ENCODE results near the gene CLRN3. TPM values are rescaled to one million over a fixed set of nuclear protein-coding genes. Genes with fewer than 3 reads are reported as not detected.
A peak's percentile ranks its signal among the peaks of the same experiment; 100 is the strongest.

Gene CLRN3
- total RNA-seq, 2 donors from 2014 or later = 0.26 TPM; not detected in 1

GRCh38 chr10:127928021-127928806 lies 35.5 kb upstream of the CLRN3 start:
- TF ChIP-seq POLR2A (IDR thresholded peaks at IDR 0.05) (no peak), CTCF (IDR thresholded peaks at IDR 0.05) (no peak)
- no peaks in the 10 kb centered on the region for H3K4me1 ChIP-seq
- WGBS, 2 donors = 46 to 48% methylated on average over 10 of the region's 10 CpGs
- H3K27ac ChIP-seq = no peak overlapping the region
- H3K4me3 ChIP-seq = no peak overlapping the region
- no peaks in the 10 kb centered on the region for H3K27me3 ChIP-seq
- DNase-seq = no peak
- no peak for ATAC-seq
- intact Hi-C loops (cut with DNase I) = no loop called here
- H3K9me3 ChIP-seq = no peaks in the 10 kb centered on the region
- no peaks in the 10 kb centered on the region for H3K36me3 ChIP-seq (replicated peaks in 1 of 2; ENCODE audit: insufficient read depth in 1 of 2, low read depth in 2 of 2)

GRCh38 chr10:127926455-127926854 lies 33.7 kb upstream of the CLRN3 start:
- Histone ChIP-seq H3K27ac (no peak overlapping the region), H3K36me3 (replicated peaks in 1 of 2; ENCODE audit: insufficient read depth in 1 of 2, low read depth in 2 of 2) (no peaks in the 10 kb centered on the region), H3K4me1 (peaks cover 6% of the 10 kb centered on the region), H3K27me3 (no peaks in the 10 kb centered on the region), H3K4me3 (no peak overlapping the region), H3K9me3 (no peaks in the 10 kb centered on the region)
- intact Hi-C loops (cut with DNase I) = no loop called here
- DNase-seq = peak in 1 of 4 donors; percentile 22
- TF ChIP-seq CTCF (IDR thresholded peaks at IDR 0.05) = no peak
- no peak for TF ChIP-seq POLR2A (IDR thresholded peaks at IDR 0.05)
- ATAC-seq = no peak
- WGBS, 2 donors = 62 to 80% methylated on average over 8 of the region's 8 CpGs

GRCh38 chr10:127925471-127926207 lies 32.9 kb upstream of the CLRN3 start:
- Histone ChIP-seq H3K36me3 (replicated peaks in 1 of 2; ENCODE audit: insufficient read depth in 1 of 2, low read depth in 2 of 2) (no peaks in the 10 kb centered on the region), H3K4me1 (peaks cover 6% of the 10 kb centered on the region), H3K27me3 (no peaks in the 10 kb centered on the region), H3K4me3 (no peak overlapping the region), H3K9me3 (no peaks in the 10 kb centered on the region), H3K27ac (no peak overlapping the region)
- no peak for ATAC-seq
- intact Hi-C loops (cut with DNase I) = no loop called here
- DNase-seq = no peak
- TF ChIP-seq POLR2A (IDR thresholded peaks at IDR 0.05) (no peak), CTCF (IDR thresholded peaks at IDR 0.05) (no peak)
- WGBS, 2 donors = 73 to 78% methylated on average over 5 to 6 of the region's 6 CpGs

- WGBS, 2 donors = 33 to 41% methylated on average over 1 of the region's 1 CpG
- Histone ChIP-seq H3K27me3 (no peaks in the 10 kb centered on the region), H3K36me3 (replicated peaks in 1 of 2; ENCODE audit: insufficient read depth in 1 of 2, low read depth in 2 of 2) (no peaks in the 10 kb centered on the region), H3K9me3 (no peaks in the 10 kb centered on the region), H3K4me3 (no peak overlapping the region), H3K27ac (no peak overlapping the region), H3K4me1 (peaks cover 6% of the 10 kb centered on the region)
- intact Hi-C loops (cut with DNase I) = no loop called here
- TF ChIP-seq CTCF (IDR thresholded peaks at IDR 0.05) (no peak), POLR2A (IDR thresholded peaks at IDR 0.05) (no peak)
- DNase-seq (no peak), ATAC-seq (no peak)
Observed at GRCh38 chr10:127923646-127924045, 30.9 kb upstream of the CLRN3 start.
